Activated naive CD4-positive, alpha-beta T cell (primary cell): ENCODE measurements around the gene HLA-C.
"Not testable (repeated sequence)": the region's sequence is repeated elsewhere in the genome, so short reads cannot be mapped to it uniquely, and the experiment has no call there.

Experiments used
- DNase-seq, 4 experiments: peaks; one replicate each; lab custom pipeline; 2025; lab: John Stamatoyannopoulos, UW

HLA-C gene

DNA sequence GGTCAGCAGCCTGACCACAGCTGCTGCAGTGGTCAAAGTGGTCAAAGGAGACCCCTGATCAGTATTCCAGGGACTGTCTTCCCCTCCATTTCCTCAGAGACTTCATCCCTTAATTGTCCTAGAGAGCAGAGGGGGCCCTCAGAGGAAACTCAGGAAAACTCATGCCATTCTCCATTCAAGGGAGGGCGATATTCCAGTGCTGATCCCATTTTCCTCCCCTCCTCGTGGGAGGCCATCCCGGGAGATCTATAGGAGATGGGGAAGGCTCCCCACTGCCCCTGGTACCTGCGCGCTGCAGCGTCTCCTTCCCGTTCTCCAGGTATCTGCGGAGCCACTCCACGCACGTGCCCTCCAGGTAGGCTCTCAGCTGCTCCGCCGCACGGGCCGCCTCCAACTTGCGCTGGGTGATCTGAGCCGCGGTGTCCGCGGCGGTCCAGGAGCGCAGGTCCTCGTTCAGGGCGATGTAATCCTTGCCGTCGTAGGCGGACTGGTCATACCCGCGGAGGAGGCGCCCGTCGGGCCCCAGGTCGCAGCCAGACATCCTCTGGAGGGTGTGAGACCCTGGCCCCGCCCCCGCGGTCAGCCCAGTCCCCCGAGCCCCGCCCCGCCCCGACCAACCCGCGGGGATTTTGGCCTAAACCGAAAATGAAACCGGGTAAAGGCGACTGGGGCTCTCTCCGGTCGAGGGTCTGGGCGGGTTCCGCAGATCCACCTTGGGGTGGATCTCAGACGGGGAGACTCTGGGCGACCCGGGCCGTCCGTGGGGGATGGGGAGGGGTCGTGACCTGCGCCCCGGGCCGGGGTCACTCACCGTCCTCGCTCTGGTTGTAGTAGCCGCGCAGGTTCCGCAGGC, 878 bp downstream of the HLA-C start:
- peak in 1 of 4 experiments; percentile 21 for DNase-seq

DNA sequence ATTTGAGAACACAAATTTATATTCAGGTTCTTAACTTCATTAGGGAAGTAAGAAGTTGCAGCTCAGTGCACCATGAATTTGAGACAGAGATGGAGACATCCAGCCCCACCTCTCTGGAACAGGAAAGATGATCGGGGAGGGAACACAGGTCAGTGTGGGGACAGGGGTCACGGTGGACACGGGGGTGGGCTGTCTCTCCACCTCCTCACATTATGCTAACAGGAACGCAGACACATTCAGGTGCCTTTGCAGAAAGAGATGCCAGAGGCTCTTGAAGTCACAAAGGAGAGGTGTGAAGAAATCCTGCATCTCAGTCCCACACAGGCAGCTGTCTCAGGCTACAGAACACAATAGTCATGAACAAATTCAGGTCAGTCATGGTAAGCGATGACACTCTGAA, 3.1 kb downstream of the HLA-C start:
- DNase-seq, result no peak

DNA sequence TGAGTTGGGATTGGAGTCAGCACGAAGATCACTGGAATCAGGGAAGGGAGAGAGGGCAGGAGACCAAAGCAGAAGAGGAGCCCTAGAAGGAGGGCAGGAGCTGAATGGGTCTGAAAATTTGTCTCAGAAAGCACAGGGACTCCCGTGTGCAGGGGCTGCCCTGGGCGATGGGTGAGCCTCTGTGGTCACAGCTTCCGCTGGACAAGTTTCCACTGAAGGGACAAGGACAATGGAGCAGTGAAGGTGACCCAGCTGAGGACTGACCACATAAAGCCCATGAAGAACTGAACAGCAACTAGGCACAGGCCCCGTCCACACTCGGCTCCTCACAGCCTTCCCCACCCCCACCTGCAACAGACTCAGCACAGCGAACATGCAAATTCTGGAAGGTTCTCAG, 3.5 kb downstream of the HLA-C start:
- no peak for DNase-seq

DNA sequence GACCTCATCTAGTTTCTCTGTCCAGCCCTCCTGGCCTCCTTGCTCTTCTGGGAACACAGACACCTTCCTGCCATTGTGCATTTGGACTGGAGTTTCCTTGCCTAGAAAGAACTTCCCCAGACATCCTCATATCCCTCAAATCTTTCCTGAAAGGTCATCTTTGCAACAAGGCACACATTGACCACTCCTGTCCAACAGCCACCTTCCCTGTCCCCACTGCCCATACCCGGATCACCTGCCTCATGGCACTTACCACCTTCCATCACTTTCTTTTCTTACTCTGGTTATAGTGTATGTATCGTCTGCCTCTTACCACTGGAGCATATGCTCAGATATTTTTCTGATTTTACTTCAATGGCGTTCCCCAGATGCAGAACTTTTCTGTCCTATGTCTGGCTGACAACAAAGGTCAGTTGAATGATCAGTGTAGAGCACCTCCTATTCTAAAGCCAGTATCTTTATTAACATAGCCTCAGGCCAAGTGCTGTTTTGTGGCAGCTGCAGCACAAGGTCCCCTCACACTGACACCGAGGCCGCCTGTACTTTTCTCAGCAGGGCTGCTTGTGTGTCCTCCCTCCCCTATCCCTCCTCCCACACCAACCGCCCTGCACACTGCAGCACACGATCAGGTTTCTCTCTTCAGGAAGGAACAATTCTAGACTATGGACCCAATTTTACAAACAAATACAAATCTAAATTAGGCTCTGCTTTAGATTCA, 4.1 kb downstream of the HLA-C start:
- DNase-seq, result no peak

DNA sequence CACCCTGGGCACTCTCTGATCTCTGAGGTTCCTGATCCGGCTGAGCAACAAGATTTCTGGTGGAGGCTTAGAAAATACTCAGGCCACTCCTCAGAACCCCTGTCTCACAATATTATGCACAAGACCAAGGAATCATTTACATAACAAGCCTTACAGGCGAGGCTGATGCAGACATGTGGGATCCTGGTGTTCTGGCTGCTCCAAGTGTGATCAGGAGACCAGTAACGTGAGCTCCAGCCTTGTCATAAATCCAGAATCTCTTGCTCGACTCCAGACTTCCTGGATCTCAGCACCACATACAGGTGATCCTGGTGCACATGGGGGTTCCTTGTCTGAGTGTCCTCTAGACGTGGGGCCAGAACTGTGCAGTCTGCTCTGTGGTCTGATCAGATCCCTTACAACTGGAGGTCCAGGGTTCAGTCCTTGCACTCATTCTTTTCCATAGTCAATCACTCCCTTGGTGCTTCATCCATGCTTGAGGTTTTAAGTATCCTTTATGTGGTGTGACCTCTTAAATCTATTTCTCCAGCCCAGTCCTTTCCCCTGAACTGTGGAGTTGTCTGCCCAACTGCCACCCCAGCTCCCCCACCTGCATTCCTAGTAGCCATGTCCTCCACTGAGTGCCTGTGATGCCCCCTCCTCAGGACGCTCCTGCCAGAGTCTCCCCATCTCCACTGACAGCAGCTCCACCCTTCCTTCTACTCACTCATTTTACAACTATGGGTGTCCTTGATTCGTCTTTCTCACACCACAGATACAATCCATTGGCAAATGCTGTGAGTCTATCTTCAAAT, 5.1 kb downstream of the HLA-C start:
- DNase-seq, result no peak

DNA sequence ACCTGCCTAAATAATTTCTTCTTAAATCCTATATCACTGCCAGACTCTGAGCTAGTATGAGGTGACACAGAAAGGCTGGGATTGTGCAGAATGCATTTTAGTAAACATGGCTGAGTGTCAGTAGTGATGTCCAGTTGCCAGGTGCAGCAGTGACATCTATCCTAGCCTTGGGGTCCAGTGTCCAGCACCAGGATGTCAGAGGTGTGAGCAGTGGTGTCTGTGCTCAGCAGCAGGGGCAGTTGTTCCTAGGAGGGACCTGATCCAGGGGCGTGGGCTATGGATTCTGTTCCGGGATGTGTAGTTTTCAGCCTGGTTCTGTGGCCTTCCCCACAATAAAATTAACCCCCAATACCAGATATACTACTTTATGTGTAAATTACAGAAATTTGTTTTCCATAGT, 6.0 kb downstream of the HLA-C start:
- no peak for DNase-seq

DNA sequence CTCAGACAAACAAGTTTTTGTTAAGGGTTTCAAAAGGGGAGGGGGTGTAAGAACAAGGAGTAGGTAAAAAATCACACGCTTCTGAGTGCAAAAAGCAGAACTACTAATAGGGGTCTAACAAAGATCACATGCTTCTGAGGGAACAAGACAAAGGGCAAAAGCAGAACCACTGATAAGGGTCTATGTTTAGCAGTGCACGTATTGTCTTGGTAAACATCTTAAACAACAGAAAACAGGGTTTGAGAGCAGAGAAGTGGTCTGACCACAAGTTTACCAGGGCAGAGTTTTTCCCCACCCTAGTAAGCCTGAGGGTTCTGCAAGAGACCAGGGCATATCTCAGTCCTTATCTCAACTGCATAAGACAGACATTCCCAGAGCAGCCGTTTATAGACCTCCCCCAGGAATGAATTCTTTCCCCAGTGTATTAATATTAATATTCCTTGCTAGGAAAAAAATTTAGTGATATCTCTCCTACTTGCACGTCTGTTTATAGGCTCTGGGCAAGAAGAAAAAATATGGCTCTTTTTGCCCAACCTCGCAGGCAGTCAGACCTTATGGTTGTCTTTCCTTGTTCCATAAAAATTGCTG, 8.5 kb downstream of the HLA-C start:
- not testable (repeated sequence) for DNase-seq

DNA sequence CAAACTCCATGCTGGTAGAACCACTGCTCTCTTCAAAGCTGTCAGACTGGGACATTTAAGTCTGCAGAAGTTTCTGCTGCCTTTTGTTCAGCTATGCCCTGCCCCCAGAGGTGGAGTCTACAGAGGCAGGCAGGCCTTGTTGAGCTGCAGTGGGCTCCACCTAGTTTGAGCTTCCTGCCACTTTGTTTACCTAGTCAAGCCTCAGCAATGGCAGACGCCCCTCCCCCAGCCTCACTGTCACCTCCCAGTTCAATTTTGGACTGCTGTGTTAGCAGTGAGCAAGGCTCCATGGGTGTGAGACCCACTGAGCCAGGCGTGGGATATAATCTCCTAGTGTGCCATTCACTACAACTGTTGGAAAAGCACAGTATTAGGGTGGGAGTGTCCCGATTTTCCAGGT, 11.9 kb downstream of the HLA-C start:
- peak in 2 of 4 experiments; percentile 63 to 68 for DNase-seq

DNA sequence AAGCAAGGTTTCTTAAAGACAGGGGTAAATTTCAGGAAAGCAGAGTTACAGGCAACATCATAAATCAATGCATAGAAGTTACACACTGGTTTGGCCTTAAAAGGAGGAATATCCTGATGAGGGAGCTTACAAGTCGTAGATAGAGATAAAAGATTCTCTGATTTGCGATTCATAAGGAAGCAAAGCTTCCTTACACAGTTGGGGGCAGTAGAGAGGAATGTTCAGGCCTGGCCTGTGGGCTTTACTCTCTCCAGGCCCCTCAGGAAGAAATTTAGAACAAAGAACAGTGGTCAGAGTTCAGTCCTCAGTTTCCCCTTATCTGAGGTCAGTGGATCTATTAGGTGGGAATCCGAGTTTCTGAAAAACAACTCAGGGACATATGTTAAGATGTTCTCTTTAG, 19.3 kb downstream of the HLA-C start:
- no peak for DNase-seq

DNA sequence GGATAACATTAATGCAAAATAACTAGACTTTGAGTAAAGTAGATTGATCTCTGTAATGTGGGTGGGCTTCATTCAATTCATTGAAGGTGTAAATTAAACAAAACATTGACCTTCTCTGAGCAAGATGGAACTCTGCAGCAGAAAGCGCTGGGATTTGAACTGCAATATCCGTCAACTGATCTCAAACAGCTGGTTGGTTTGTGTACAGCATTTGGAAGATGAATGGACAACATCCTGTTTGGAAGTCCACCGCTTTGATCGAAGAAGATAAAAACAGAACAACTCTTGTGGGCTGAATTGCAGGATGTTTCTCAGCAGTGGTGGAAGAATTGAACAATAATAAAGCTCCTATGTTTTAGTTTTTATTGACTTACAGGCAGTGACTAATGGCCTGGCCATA, 20.6 kb downstream of the HLA-C start:
- no peak for DNase-seq

DNA sequence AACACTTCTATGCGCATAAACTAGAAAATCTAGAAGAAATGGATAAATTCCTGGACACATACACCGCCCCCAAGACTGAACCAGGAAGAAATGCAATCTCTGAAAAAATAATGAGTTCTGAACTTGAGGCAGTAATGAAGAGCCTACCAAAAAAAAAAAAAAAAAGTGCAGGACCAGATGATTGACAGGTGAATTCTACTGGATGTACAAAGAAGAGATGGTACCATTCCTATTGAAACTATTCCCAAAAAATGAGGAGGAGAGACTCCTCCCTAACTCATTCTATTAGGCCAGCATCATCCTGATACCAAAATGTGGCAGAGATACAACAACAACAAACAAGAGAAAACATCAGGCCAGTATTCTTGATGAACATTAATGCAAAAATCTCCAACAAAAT, 22.7 kb downstream of the HLA-C start:
- no peak for DNase-seq

DNA sequence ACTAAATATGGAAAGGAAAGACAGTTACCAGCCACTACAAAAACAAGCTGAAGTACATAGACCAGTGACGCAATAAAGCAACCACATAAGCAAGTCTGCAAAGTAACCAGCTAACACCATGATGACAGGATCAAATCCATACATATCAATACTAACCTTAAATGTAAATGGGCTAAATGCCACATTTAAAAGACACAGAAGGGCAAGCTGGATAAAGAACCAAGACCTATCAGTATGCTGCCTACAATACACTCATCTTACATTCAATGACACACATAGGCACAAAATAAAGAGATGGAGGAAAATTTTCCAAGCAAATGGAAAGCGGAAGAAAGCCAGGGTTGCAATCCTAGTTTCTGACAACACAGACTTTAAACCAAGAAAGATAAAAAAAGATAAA, 24.1 kb downstream of the HLA-C start:
- DNase-seq, result no peak

DNA sequence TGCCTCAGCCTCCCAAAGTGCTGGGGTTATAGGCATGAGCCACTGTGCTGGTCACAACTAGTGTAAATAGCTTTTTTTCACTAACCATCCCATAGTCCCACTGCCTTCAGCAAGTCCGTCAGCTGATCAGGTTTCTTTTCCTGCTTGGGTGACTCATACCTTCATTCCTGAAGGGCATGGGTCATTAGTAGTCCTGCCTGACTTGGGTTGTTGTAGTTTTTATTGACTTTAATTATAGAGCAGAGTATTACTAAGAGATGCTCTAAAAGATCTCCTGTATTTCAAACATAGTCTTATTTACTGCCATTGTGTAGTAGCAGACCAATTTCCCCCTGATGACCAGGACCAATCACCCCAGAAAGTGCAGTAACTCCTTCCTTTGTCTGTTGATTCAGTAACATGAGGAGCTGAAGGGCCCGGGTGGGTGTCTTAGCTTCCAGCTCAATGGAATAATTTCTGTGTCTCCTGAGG, 25.8 kb downstream of the HLA-C start:
- DNase-seq, result no peak

DNA sequence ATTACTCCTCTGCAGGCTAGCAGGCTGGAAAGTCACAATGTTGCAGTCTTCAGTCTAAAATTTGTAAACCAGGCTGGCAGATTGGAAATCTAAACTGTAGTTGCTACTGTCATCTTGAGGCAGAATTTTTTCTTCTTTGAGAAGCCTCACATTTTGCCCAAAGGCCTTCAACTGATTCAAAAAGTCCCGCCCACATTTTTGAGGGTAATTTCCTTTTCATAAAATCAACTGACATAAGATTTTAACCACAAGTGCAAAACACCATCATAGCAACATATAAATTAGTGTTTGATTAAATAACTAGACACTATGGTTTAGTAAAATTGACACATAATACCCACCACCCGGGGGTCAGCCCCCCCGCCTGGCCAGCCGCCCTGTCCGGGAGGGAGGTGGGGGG, 28.4 kb downstream of the HLA-C start:
- no peak for DNase-seq

DNA sequence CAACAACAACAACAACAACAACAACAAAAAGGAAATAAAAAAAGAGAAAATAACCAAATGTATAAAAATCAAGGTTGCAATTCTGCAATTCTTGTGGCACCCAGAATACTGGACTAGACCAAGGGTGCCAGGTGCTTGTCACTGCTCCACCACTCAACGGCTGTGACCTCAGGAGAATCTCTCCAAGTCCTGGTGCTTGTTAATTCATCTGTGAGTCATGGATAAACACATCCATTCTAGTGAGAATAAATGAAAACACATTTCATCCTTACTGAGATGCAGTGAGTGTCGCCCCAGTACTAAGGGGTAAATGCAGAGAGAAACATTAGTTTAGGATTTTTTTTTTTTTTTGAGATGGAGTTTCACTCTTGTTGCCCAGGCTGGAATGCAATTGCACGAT, 32.0 kb downstream of the HLA-C start:
- DNase-seq, result no peak

DNA sequence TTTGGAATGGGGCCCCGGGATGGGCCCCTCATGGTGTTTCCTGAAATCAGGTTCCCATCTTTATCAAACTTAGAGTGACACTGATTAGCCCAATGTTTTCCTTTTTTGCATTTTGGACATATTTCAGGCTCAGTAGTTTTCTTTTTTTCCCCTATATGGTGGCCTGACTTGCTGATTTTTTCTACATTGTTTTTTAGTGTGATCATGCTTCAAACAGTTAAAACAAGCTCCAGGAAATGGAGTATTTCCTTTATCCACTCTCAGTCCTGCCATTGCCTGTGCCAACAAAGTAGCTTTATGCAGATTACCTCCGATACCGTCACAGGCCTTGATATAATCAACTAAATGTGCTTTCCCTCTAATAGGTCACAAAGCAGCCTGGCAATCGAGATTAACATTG, 37.8 kb downstream of the HLA-C start:
- DNase-seq, result not testable (repeated sequence)

DNA sequence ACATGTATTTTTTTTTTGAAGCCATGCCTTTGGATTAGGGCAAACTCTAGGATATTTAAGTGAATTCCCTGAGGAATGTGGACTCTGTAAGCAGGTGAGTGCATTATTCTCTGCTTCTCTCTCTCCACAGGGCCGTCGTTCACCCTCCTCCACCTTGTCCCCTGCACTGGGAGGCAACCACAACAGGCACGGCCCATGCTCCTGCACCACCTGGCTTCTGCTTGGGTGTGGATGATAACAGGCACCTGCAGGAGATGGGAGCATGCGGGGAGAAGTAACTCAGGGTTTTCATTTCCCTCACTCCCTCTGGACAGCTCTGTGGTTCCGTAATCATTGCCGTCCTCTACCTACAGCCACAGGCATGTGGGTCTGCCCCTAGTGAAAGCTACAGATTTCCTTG, 43.4 kb downstream of the HLA-C start:
- no peak for DNase-seq

DNA sequence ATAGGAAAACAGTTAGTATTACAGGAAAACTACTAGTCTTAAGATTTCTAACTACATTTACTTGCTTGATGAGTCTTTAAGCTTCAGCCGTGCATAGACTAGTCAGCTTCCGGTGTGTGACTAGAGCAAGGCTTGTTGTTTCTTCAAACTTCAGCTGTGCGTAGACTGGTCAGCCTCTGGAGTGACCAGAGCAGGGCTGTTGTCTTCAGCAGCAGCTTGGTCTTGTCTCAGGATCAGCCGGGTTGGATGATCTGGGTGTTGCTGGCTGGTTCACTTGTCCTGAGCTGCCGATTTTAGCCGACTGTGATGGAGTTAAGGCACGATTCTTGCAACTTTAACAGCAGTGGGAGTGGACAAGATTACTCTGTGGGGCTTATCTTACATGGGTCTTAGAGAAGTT, 44.7 kb downstream of the HLA-C start:
- no peak for DNase-seq

DNA sequence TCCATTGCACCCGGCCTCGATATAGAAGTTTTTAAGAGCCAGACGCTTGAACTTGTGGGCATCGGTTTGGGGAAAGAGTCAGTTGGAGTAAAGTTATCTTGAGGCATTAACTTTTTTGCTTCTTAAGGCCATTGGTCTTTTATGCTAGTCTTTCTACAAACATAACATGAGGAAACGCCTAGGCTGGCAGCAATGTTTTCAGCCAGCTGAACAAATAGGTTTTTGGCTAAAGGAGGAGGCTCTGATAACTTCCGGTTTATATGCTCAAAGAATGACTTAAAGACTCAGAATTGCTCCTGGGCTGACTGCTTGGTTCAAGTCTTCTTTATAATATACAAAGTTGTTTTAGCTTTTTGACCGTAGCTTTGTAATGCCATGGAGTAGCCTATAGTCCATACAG, 46.2 kb downstream of the HLA-C start:
- no peak for DNase-seq

DNA sequence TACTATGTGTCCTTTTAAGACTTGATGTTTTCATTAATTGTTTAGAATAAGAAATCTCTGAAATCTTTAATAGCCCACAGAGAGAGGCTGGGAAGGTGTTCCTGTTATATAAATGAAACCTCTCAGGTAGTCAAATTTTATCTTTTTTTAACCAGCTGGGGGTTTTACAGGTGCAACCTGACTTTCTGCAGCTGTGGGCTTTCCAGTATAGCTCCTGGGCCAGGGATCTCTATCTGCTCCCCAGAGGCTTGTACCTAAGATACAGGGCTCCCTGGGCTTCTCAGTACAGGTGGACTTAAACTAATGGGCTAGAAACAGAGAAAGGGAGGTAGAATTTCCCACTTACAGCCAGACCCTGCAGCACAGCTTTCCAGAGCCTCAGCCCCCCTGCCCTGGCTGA, 49.4 kb downstream of the HLA-C start:
- DNase-seq, result no peak
